Measurements from ENCODE around the gene GORAB. TPM values are rescaled to one million over a fixed set of nuclear protein-coding genes. Genes with fewer than 3 reads are reported as not detected.

GORAB gene
- total and polyA plus RNA-seq, 2 donors (not counting 3 experiments of a cell fraction or from before 2014, with no cell fraction given): 4.4 to 6.4 TPM

GRCh38 chr1:170494369-170494768, 37.6 kb upstream of the GORAB start:
- Histone ChIP-seq H3K36me3 (ENCODE audit: control insufficient read depth in 2 of 2, extremely low read depth in 1 of 2, insufficient read depth in 2 of 2, low read length in 2 of 2) (no peaks in the 10 kb centered on the region), H3K9me1 (replicated peaks; ENCODE audit: control insufficient read depth, extremely low read depth, insufficient read depth, low read length) (no peaks in the 10 kb centered on the region), H3K9me3 (replicated peaks; ENCODE audit: control insufficient read depth, insufficient read depth, low read length) (no peaks in the 10 kb centered on the region), H3K4me3 (replicated peaks in 1 of 3; ENCODE audit: insufficient read depth in 1 of 3, low read depth in 1 of 3, low read length in 3 of 3) (peak overlapping the region in 1 of 3 experiments; percentile 10), H3K27ac (ENCODE audit: insufficient read depth, low read depth, low read length) (peak overlapping the region; percentile 33), H3K79me2 (ENCODE audit: control insufficient read depth, insufficient read depth, low read length) (no peaks in the 10 kb centered on the region), H3K4me2 (ENCODE audit: insufficient read depth, low read length) (peak overlapping the region; percentile 74), H3K9ac (replicated peaks; ENCODE audit: extremely low read depth, insufficient read depth, low read length) (peak overlapping the region; percentile 19), H4K20me1 (replicated peaks; ENCODE audit: control insufficient read depth, extremely low read depth, insufficient read depth, low read length) (no peaks in the 10 kb centered on the region), H3K4me1 (ENCODE audit: control insufficient read depth, extremely low read depth, insufficient read depth, low read length) (peaks cover 20% of the 10 kb centered on the region), H2AFZ (ENCODE audit: low read depth, low read length) (no peak overlapping the region), H3K27me3 (ENCODE audit: control insufficient read depth in 2 of 2, insufficient read depth in 2 of 2, low read length in 2 of 2) (no peaks in the 10 kb centered on the region)
- BruUV-seq (replicated peaks): no TSS peak
- CTCF ChIA-PET: interaction anchor here (0.6 to 1.2 kb wide), 3 partner anchors 22 to 195 kb away, joined by 3 read pairs; no protein-coding TSS in a partner anchor
- DNase-seq (ENCODE audit: low read depth, low spot score) (peak; percentile 91), FAIRE-seq (peak; percentile 89)
- POLR2A ChIA-PET: interaction anchor here (0.6 kb wide), 1 partner anchor 46 kb away, joined by 3 read pairs; no protein-coding TSS in a partner anchor
- TF ChIP-seq GATA2 (IDR thresholded peaks at IDR 0.05; ENCODE audit: insufficient read depth, insufficient read length, low read depth, low read length): peak; percentile 95
- peak; percentile 65 for TF ChIP-seq FOS (IDR thresholded peaks at IDR 0.05; ENCODE audit: borderline replicate concordance, insufficient read depth, low read length)
- TF ChIP-seq POLR2AphosphoS5 (IDR thresholded peaks at IDR 0.05; ENCODE audit: insufficient read depth, low read depth, low read length): peak; percentile 86
- TF ChIP-seq JUN (IDR thresholded peaks at IDR 0.05; ENCODE audit: borderline replicate concordance, insufficient read depth, insufficient read length, low read depth): peak; percentile 70
- TF ChIP-seq MYC (IDR thresholded peaks at IDR 0.05; ENCODE audit: low read depth, low read length): no peak
- TF ChIP-seq POLR2A (IDR thresholded peaks at IDR 0.05; ENCODE audit: low read depth, low read length): no peak
- TF ChIP-seq MAX (IDR thresholded peaks at IDR 0.05; ENCODE audit: insufficient read depth, insufficient read length): no peak
- TF ChIP-seq EZH2 (IDR thresholded peaks at IDR 0.05; ENCODE audit: borderline replicate concordance, low read depth, low read length, severe bottlenecking): no peak
- no peak for TF ChIP-seq CTCF (IDR thresholded peaks at IDR 0.05; ENCODE audit: extremely low read depth in 1 of 2, insufficient read depth in 1 of 2, low read depth in 1 of 2, low read length in 2 of 2)
- dilution Hi-C loops (cut with MboI; ENCODE audit: extremely low pct_ligation_motif_present, low sequenced_read_pairs) (no loop called here), intact Hi-C loops (cut with micrococcal nuclease) (loop anchor here (1.0 to 5.0 kb wide), 4 partner anchors 38 to 602 kb away; partner anchors contain the start of genes GORAB and SCYL3)

Data from endothelial cell of umbilical vein (primary cell).